CD14-positive monocyte (primary cell): ENCODE measurements around the gene PKN3. TPM values are rescaled to one million over a fixed set of nuclear protein-coding genes. Genes with fewer than 3 reads are reported as not detected.

ENCODE experiments used
- DNase-seq, 3 donors: peaks; one replicate each; pipeline ENCODE4 v3.0.0-alpha.2; 2011 to 2022
- H2AFZ ChIP-seq: 2 replicates; pipeline ENCODE4 v1.6.0; 2012; ENCODE audit warnings: mild to moderate bottlenecking, low read depth, low read length, inconsistent platforms; ENCODE audit not compliant: insufficient read depth, poor library complexity, severe bottlenecking
- H3K27ac ChIP-seq, 2 donors: 1 replicate in 1 of 2; 2 replicates in 1 of 2; pipeline ENCODE4 v1.5.1; 2012 to 2013; ENCODE audit warnings: low read length in 2 of 2, control low read depth in 1 of 2, inconsistent platforms in 1 of 2, low read depth in 1 of 2, mild to moderate bottlenecking in 1 of 2
- H3K27me3 ChIP-seq, 2 donors: one replicate each; pipeline versions ENCODE4 v1.6.0 to v1.6.1; 2011 to 2013; ENCODE audit warnings: low read length in 2 of 2; ENCODE audit not compliant: control insufficient read depth in 2 of 2, insufficient read depth in 2 of 2
- H3K36me3 ChIP-seq, 2 donors: replicated peaks in 1 of 2; 1 replicate in 1 of 2; 2 replicates in 1 of 2; pipeline versions ENCODE4 v1.5.1 to v1.6.1; 2012 to 2013; ENCODE audit warnings: low read length in 2 of 2, control low read depth in 1 of 2, inconsistent platforms in 1 of 2, mild to moderate bottlenecking in 1 of 2; ENCODE audit not compliant: insufficient read depth in 2 of 2, control insufficient read depth in 1 of 2
- H3K4me1 ChIP-seq, 2 donors: 1 replicate in 1 of 2; 2 replicates in 1 of 2; pipeline versions ENCODE4 v1.5.1 to v1.6.1; 2012 to 2013; ENCODE audit warnings: low read length in 2 of 2, control low read depth in 1 of 2, inconsistent platforms in 1 of 2, mild to moderate bottlenecking in 1 of 2, moderate library complexity in 1 of 2; ENCODE audit not compliant: insufficient read depth in 2 of 2, control insufficient read depth in 1 of 2
- H3K4me2 ChIP-seq: replicated peaks from 2 replicates; pipeline ENCODE3; 2012; ENCODE audit warnings: low read length, moderate library complexity, mild to moderate bottlenecking; ENCODE audit not compliant: poor library complexity, severe bottlenecking; ENCODE audit errors: extremely low read depth
- H3K4me3 ChIP-seq, 3 experiments: fragments of 200-600 bp in 1 of 3; sonication (generic) in 1 of 3; replicated peaks in 1 of 3; 1 replicate in 2 of 3; 2 replicates in 1 of 3; pipeline ENCODE4 v1.5.1; 2011 to 2013; ENCODE audit warnings: low read length in 3 of 3, mild to moderate bottlenecking in 3 of 3, control low read depth in 2 of 3, low read depth in 2 of 3, inconsistent platforms in 1 of 3, moderate library complexity in 1 of 3
- H3K79me2 ChIP-seq: 2 replicates; pipeline ENCODE4 v1.6.0; 2012; ENCODE audit warnings: mild to moderate bottlenecking, control low read depth, inconsistent platforms, low read length, moderate library complexity; ENCODE audit not compliant: insufficient read depth
- H3K9ac ChIP-seq: 2 replicates; pipeline ENCODE4 v1.6.0; 2017; ENCODE audit warnings: low read length, mild to moderate bottlenecking; ENCODE audit not compliant: insufficient read depth, poor library complexity, severe bottlenecking
- H3K9me3 ChIP-seq, 2 donors: replicated peaks in 1 of 2; 1 replicate in 1 of 2; 2 replicates in 1 of 2; pipeline versions ENCODE4 v1.5.1 to v1.6.1; 2012 to 2013; ENCODE audit warnings: low read length in 2 of 2, control low read depth in 1 of 2; ENCODE audit not compliant: control insufficient read depth in 1 of 2, insufficient read depth in 1 of 2
- H4K20me1 ChIP-seq: 2 replicates; pipeline ENCODE4 v1.6.0; 2012; ENCODE audit warnings: mild to moderate bottlenecking, low read length, control low read depth, moderate library complexity; ENCODE audit not compliant: insufficient read depth
- H3K27ac Mint-ChIP-seq, 7 donors: one replicate each; pipeline ENCODE4 v1.8.0; 2020; ENCODE audit warnings: mild to moderate bottlenecking in 7 of 7, mixed read lengths in 7 of 7, moderate library complexity in 6 of 7, inconsistent platforms in 2 of 7
- H3K27me3 Mint-ChIP-seq, 3 donors: one replicate each; pipeline ENCODE4 v1.8.0; 2021 to 2022; ENCODE audit warnings: low read depth in 3 of 3, mild to moderate bottlenecking in 3 of 3, mixed read lengths in 3 of 3, moderate library complexity in 3 of 3, inconsistent platforms in 1 of 3
- H3K36me3 Mint-ChIP-seq, 2 donors: one replicate each; pipeline ENCODE4 v1.8.0; 2020; ENCODE audit warnings: mixed read lengths in 2 of 2, inconsistent platforms in 1 of 2, mild to moderate bottlenecking in 1 of 2
- H3K4me1 Mint-ChIP-seq: one replicate; pipeline ENCODE4 v1.8.0; 2020; ENCODE audit warnings: mild to moderate bottlenecking, mixed read lengths
- H3K4me3 Mint-ChIP-seq, 2 donors: one replicate each; pipeline ENCODE4 v1.8.0; 2020; ENCODE audit warnings: mild to moderate bottlenecking in 2 of 2, mixed read lengths in 2 of 2, moderate library complexity in 1 of 2
- H3K9me3 Mint-ChIP-seq, 7 donors: one replicate each; pipeline ENCODE4 v1.8.0; 2020 to 2022; ENCODE audit warnings: mixed read lengths in 7 of 7, mild to moderate bottlenecking in 6 of 7, moderate library complexity in 6 of 7, inconsistent platforms in 2 of 7
- WGBS: methylation state at CpG from one replicate; pipeline ENCODE4 v1.1.5; 2013; ENCODE audit warnings: missing lambda C conversion rate; ENCODE audit not compliant: insufficient coverage; 5-methylcytosine and 5-hydroxymethylcytosine counted together
- intact Hi-C, 2 donors: fragments of 100-400 bp; cut with micrococcal nuclease; formaldehyde crosslinking; loops; one replicate each; pipeline versions ENCODE4 v1.15.0 to v1.15.1; 2023
- polyA plus RNA-seq, 3 donors: library from polyadenylated mRNA; depleted of rRNA in 1 of 3; unstranded in 2 of 3; stranded (reverse) in 1 of 3; fragments of 300-500 nt in 2 of 3; fragments of >200 nt in 1 of 3; fragmentation: Illumina TruSeq in 2 of 3; gene quantifications; 1 replicate in 2 of 3; 2 replicates in 1 of 3; pipeline ENCODE4 v1.2.3, GENCODE V29; 2012 to 2021
- TF ChIP-seq, protein P1 (sequence below): fragments of 200-600 bp; IDR thresholded peaks from one replicate; pipeline ENCODE4 v1.8.0; 2022; ENCODE audit warnings: antibody characterized with exemption, mild to moderate bottlenecking

Gene PKN3
- polyA plus RNA-seq, 3 donors: 0.11 to 0.49 (median 0.27) TPM

DNA sequence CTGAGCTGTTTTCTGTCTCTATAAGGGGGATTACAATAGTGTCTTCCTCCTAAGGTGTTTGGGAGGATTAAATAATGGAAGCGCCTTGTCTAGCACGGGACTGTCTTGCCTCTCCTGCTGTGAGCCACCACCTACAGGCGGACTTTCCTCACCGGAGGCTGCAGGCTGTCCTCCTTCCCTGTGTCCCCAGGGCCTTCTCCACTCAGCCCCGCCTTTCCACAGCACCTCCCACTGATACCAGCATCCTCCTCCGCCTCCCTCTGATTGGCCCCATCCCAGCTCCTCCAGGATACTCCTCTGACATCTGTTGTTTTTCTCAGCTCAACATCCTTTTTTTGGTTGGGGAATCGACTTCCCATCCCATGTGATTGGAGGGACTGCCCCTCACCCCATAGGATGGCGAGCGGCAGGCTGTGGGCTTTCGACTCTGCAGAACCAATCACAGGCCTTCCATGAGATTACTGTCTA lies 22.5 kb downstream of the PKN3 start:
- peak overlapping the region; percentile 84 for H3K9ac ChIP-seq
- H3K4me1 Mint-ChIP-seq: peaks cover 27% of the 10 kb centered on the region

DNA sequence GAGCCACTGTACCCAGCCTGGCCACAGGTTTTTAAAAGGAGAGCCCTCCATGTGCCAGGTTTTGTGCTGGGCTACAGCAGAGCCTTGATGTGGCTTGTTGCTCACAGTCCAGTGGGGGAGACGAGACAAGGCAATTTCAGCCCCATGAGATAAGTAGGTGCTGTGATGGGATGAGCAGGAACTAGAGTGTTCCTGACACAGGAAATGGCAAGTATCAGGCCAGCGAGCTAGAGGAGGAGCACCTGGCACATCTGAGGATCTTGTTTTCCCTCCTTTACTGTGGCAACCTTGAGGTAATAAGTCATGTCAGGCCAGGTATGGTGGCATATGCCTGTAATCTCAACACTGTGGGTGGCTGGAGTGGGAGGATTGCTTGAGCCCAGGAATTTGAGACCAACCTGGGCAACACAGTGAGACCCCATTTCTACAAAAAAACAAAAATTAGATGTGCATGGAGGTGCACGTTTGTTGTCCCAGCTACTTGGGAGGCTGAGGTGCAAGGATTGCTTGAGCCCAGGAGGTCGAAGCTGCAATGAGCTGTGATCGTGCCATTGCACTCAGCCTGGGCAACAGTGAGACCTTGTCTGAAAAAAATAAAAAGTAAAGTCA lies 25.4 kb downstream of the PKN3 start:
- Mint-ChIP-seq H3K27me3 (peaks cover 0 to 2% (median 1%) of the 10 kb centered on the region in 3 donors), H3K27ac (peak overlapping the region in 2 of 7 donors; percentile 3 to 40), H3K9me3 (peaks cover 0 to 3% (median 0%) of the 10 kb centered on the region in 7 donors), H3K4me1 (peaks cover 21% of the 10 kb centered on the region), H3K36me3 (peaks cover 10 to 25% of the 10 kb centered on the region in 2 donors), H3K4me3 (no peak overlapping the region)
- TF ChIP-seq, protein P1, sequence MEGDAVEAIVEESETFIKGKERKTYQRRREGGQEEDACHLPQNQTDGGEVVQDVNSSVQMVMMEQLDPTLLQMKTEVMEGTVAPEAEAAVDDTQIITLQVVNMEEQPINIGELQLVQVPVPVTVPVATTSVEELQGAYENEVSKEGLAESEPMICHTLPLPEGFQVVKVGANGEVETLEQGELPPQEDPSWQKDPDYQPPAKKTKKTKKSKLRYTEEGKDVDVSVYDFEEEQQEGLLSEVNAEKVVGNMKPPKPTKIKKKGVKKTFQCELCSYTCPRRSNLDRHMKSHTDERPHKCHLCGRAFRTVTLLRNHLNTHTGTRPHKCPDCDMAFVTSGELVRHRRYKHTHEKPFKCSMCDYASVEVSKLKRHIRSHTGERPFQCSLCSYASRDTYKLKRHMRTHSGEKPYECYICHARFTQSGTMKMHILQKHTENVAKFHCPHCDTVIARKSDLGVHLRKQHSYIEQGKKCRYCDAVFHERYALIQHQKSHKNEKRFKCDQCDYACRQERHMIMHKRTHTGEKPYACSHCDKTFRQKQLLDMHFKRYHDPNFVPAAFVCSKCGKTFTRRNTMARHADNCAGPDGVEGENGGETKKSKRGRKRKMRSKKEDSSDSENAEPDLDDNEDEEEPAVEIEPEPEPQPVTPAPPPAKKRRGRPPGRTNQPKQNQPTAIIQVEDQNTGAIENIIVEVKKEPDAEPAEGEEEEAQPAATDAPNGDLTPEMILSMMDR: no peak
- Histone ChIP-seq H3K9ac (no peak overlapping the region), H3K27ac (no peak overlapping the region), H3K9me3 (no peaks in the 10 kb centered on the region), H3K27me3 (no peaks in the 10 kb centered on the region), H3K4me2 (no peak overlapping the region), H2AFZ (no peak overlapping the region), H3K36me3 (peaks cover 6 to 13% of the 10 kb centered on the region in 2 donors), H3K79me2 (peaks cover 12% of the 10 kb centered on the region), H3K4me3 (no peak overlapping the region), H4K20me1 (no peaks in the 10 kb centered on the region), H3K4me1 (peaks cover 15 to 21% of the 10 kb centered on the region in 2 donors)
- intact Hi-C loops: loop anchor here in 1 of 2 donors (10.0 kb wide), 1 partner anchor 217 kb away; the partner anchor contains the start of genes DOLK and NUP188
- 81% methylated on average over 4 of the region's 5 CpGs for WGBS
- no peak for DNase-seq

More for the DNA sequence above, 22.5 kb downstream of the PKN3 start:
- Histone ChIP-seq H3K4me3 (peak overlapping the region; percentile 80 to 96 (median 91)), H3K79me2 (peaks cover 12% of the 10 kb centered on the region), H3K4me1 (peaks cover 15 to 23% of the 10 kb centered on the region in 2 donors), H3K4me2 (peak overlapping the region; percentile 85), H3K9me3 (no peaks in the 10 kb centered on the region), H2AFZ (peak overlapping the region; percentile 99), H3K27me3 (no peaks in the 10 kb centered on the region), H4K20me1 (no peaks in the 10 kb centered on the region), H3K36me3 (peaks cover 17 to 26% of the 10 kb centered on the region in 2 donors), H3K27ac (peak overlapping the region in 1 of 2 donors; percentile 78)
- Mint-ChIP-seq H3K27ac (peak overlapping the region; percentile 51 to 89 (median 82)), H3K4me3 (peak overlapping the region; percentile 87 to 90), H3K36me3 (peaks cover 11 to 27% of the 10 kb centered on the region in 2 donors), H3K9me3 (peaks cover 0 to 3% (median 0%) of the 10 kb centered on the region in 7 donors), H3K27me3 (peaks cover 0 to 3% (median 2%) of the 10 kb centered on the region in 3 donors)
- WGBS: 62% methylated on average over 2 of the region's 10 CpGs
- peak; percentile 18 to 46 (median 43) for DNase-seq
- intact Hi-C loops: loop anchor here in 1 of 2 donors (10.0 kb wide), 1 partner anchor 220 kb away; the partner anchor contains the start of genes DOLK and NUP188
- TF ChIP-seq, protein P1: no peak
